GM19025 (cell line): ENCODE results near the gene ZBTB7A.

Source experiments
- ATAC-seq: cut with Tn5 transposase; IDR thresholded peaks from one replicate; pipeline ENCODE4 v1.9.1; 2021; ENCODE audit warnings: mild to moderate bottlenecking, low read depth, moderate library complexity; ENCODE audit not compliant: unreplicated experiment

Gene ZBTB7A

GRCh38 chr19:4069331-4069959 lies 2.7 kb upstream of the ZBTB7A start:
- no peak for ATAC-seq

GRCh38 chr19:4068047-4068966 lies 1.6 kb upstream of the ZBTB7A start:
- no peak for ATAC-seq

GRCh38 chr19:4067396-4068046 lies 822 bp upstream of the ZBTB7A start:
- ATAC-seq: no peak

GRCh38 chr19:4066176-4066606 lies 508 bp downstream of the ZBTB7A start:
- no peak for ATAC-seq

GRCh38 chr19:4065430-4066175 lies 1.1 kb downstream of the ZBTB7A start:
- peak; percentile 73 for ATAC-seq

GRCh38 chr19:4064496-4065260 lies 2.0 kb downstream of the ZBTB7A start:
- ATAC-seq: no peak

- ATAC-seq: no peak
Observed at GRCh38 chr19:4064149-4064495, 2.6 kb downstream of the ZBTB7A start.

GRCh38 chr19:4063369-4064148 lies 3.1 kb downstream of the ZBTB7A start:
- ATAC-seq: no peak

- ATAC-seq: no peak
Observed at GRCh38 chr19:4062419-4063368, 4.0 kb downstream of the ZBTB7A start.

- ATAC-seq: no peak
Observed at GRCh38 chr19:4061683-4062418, 4.8 kb downstream of the ZBTB7A start.

GRCh38 chr19:4061178-4061682 lies 5.5 kb downstream of the ZBTB7A start:
- no peak for ATAC-seq

- no peak for ATAC-seq
Observed at GRCh38 chr19:4060621-4061177, 6.0 kb downstream of the ZBTB7A start.

- no peak for ATAC-seq
Observed at GRCh38 chr19:4059891-4060620, 6.6 kb downstream of the ZBTB7A start.

- no peak for ATAC-seq
Observed at GRCh38 chr19:4059453-4059871, 7.2 kb downstream of the ZBTB7A start.

GRCh38 chr19:4058693-4059452 lies 7.8 kb downstream of the ZBTB7A start:
- no peak for ATAC-seq
